SHP77 treated with DMSO at 0.1 percent for 48 hours (cell line): ENCODE results near the gene UMODL1.

ENCODE experiments used
- DNase-seq: peaks from one replicate; lab custom pipeline; 2025; lab: John Stamatoyannopoulos, UW

UMODL1 gene

DNA sequence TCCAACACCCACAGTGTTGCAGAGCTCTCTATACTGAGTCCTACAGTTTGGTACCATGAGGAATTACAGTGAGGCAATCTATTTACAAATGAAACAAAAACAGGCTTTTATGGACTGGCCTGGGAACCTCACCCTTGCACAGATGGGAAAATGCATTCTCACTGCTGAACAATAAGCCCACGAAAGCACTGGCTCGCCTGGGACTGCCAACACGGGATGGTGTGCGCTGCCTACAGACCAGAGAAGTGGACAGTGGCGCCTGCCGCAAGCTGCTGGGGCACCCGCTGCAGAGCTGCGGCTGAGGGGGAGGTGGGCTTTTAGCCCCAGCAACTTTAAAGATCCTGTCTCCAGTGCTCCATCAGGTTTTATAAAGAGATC is 119.4 kb downstream of the UMODL1 start:
- DNase-seq = no peak

DNA sequence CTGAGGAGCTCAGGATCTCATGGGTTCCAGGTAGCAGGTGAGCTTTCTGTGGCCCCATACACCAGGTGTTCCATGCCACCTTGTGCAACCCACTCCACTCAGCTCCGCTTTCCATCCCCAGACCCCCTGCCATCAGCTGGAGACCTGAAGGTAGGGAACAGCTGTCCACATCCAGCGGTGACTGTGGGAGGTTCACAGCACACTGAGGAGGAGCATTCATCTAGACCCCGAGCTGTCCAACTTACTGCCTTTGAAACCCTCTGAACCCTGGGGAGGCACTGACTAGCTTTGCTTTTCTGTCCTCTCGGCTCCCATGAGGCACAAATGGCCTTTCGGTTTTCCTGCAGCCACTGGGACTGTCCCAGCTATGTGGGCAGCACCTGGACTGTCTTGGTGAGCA is 119.9 kb downstream of the UMODL1 start:
- DNase-seq = no peak

DNA sequence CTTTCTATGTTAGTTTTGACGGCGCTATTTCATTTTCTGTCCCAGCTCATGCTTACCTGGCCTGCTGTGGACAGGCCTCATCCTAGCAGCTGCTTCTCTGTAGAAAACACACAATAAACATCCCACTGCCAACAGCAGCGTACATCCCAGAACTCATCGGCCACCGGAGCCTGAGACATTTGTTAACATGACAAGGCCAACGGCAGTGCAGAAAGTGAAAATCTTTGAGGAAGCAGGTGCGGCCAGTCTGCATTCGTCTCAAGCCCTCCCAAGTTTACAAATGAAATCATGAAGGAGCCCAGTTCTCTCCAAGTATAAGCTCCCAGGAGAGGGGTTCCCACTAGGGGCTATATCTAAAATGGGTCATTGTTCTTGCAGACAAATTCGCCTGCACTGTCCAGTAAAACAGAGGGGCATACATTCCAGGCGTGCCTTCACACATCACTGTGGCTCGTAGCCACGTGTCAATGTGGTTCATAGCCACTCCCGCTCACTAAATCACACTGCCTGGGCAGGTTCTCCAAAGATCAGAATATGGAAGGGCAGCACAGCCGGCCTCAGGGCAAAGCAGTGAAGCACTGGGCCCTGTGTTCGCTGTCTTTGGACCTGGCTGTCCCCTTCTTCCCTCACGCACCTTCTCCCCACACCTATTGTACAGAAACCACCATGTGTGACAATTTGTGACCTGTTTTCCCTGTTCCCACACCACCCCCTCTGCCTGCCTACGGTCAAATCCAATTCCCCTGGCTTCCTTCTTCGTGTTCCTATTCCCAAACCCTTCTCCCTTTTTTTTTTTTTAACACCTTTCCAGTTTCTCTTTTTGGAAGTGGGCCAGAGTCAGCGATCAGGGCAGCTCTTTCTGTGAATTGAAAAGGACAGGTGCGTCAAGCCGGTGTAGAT is 120.8 kb downstream of the UMODL1 start:
- DNase-seq = no peak
